ENCODE data around the gene MMP14. TPM values are rescaled to one million over a fixed set of nuclear protein-coding genes. Genes with fewer than 3 reads are reported as not detected.

The MMP14 gene
- total and polyA plus RNA-seq, 2 of the 8 experiments (the other 6 are each of a cell fraction or from before 2014, with no cell fraction given) = 58.2 to 86.8 TPM

Small RNAs within 50 kb of the gene (small RNA-seq; reads per million reads assigned to genes)
- gene RF00019 (ENCODE audit: insufficient read depth) = not detected

Other genes with a start within 250 kb of the MMP14 start
- gene DAD1, start 247.4 kb upstream of the MMP14 start, total RNA-seq (2021; fragmentation: NEBNext Ultra II Directional; extraction: Animal tissue kit (Norgen Biotek cat#: 25700)) = 131 and 133 TPM in 2 replicates
- gene DAD1, start 247.4 kb upstream of the MMP14 start, polyA plus RNA-seq (2011; rRNA removed) = 433 and 440 TPM in 2 replicates
- gene ABHD4, start 238.3 kb upstream of the MMP14 start, total RNA-seq (2021; fragmentation: NEBNext Ultra II Directional; extraction: Animal tissue kit (Norgen Biotek cat#: 25700)) = 32.4 and 37.1 TPM in 2 replicates
- 40.6 and 42.9 TPM in 2 replicates for gene ABHD4, start 238.3 kb upstream of the MMP14 start, polyA plus RNA-seq (2011; rRNA removed)
- not detected in 2 replicates for gene OR6J1, start 192.2 kb upstream of the MMP14 start, total RNA-seq (2021; fragmentation: NEBNext Ultra II Directional; extraction: Animal tissue kit (Norgen Biotek cat#: 25700))
- not detected in 2 replicates for gene OR6J1, start 192.2 kb upstream of the MMP14 start, polyA plus RNA-seq (2011; rRNA removed)
- gene OXA1L, start 69.9 kb upstream of the MMP14 start, total RNA-seq (2021; fragmentation: NEBNext Ultra II Directional; extraction: Animal tissue kit (Norgen Biotek cat#: 25700)) = 125 and 129 TPM in 2 replicates
- gene OXA1L, start 69.9 kb upstream of the MMP14 start, polyA plus RNA-seq (2011; rRNA removed) = 163 and 199 TPM in 2 replicates
- 5.8 and 6.3 TPM in 2 replicates for gene SLC7A7, start 21.1 kb upstream of the MMP14 start, total RNA-seq (2021; fragmentation: NEBNext Ultra II Directional; extraction: Animal tissue kit (Norgen Biotek cat#: 25700))
- 14.9 and 15.0 TPM in 2 replicates for gene SLC7A7, start 21.1 kb upstream of the MMP14 start, polyA plus RNA-seq (2011; rRNA removed)
- gene MRPL52, start 6.7 kb upstream of the MMP14 start, total RNA-seq (2021; fragmentation: NEBNext Ultra II Directional; extraction: Animal tissue kit (Norgen Biotek cat#: 25700)) = 172 and 176 TPM in 2 replicates
- gene MRPL52, start 6.7 kb upstream of the MMP14 start, polyA plus RNA-seq (2011; rRNA removed) = 70.5 and 109 TPM in 2 replicates
- 15.6 and 15.7 TPM in 2 replicates for gene LRP10, start 35.2 kb downstream of the MMP14 start, total RNA-seq (2021; fragmentation: NEBNext Ultra II Directional; extraction: Animal tissue kit (Norgen Biotek cat#: 25700))
- 12.4 and 22.8 TPM in 2 replicates for gene LRP10, start 35.2 kb downstream of the MMP14 start, polyA plus RNA-seq (2011; rRNA removed)
- 1.1 and 1.3 TPM in 2 replicates for gene REM2, start 46.6 kb downstream of the MMP14 start, total RNA-seq (2021; fragmentation: NEBNext Ultra II Directional; extraction: Animal tissue kit (Norgen Biotek cat#: 25700))
- gene REM2, start 46.6 kb downstream of the MMP14 start, polyA plus RNA-seq (2011; rRNA removed) = 0.78 and 1.00 TPM in 2 replicates
- gene RBM23, start 82.6 kb downstream of the MMP14 start, total RNA-seq (2021; fragmentation: NEBNext Ultra II Directional; extraction: Animal tissue kit (Norgen Biotek cat#: 25700)) = 43.1 and 43.3 TPM in 2 replicates
- 41.2 and 68.9 TPM in 2 replicates for gene RBM23, start 82.6 kb downstream of the MMP14 start, polyA plus RNA-seq (2011; rRNA removed)
- 159 and 171 TPM in 2 replicates for gene PRMT5, start 92.8 kb downstream of the MMP14 start, total RNA-seq (2021; fragmentation: NEBNext Ultra II Directional; extraction: Animal tissue kit (Norgen Biotek cat#: 25700))
- gene PRMT5, start 92.8 kb downstream of the MMP14 start, polyA plus RNA-seq (2011; rRNA removed) = 329 and 402 TPM in 2 replicates
- gene HAUS4, start 120.5 kb downstream of the MMP14 start, total RNA-seq (2021; fragmentation: NEBNext Ultra II Directional; extraction: Animal tissue kit (Norgen Biotek cat#: 25700)) = 46.1 and 47.7 TPM in 2 replicates
- 35.6 and 46.0 TPM in 2 replicates for gene HAUS4, start 120.5 kb downstream of the MMP14 start, polyA plus RNA-seq (2011; rRNA removed)
- 46.0 TPM in 2 replicates for gene AJUBA, start 146.0 kb downstream of the MMP14 start, total RNA-seq (2021; fragmentation: NEBNext Ultra II Directional; extraction: Animal tissue kit (Norgen Biotek cat#: 25700))
- gene AJUBA, start 146.0 kb downstream of the MMP14 start, polyA plus RNA-seq (2011; rRNA removed) = 33.1 and 38.8 TPM in 2 replicates
- 7.4 and 7.8 TPM in 2 replicates for gene C14orf93, start 173.6 kb downstream of the MMP14 start, total RNA-seq (2021; fragmentation: NEBNext Ultra II Directional; extraction: Animal tissue kit (Norgen Biotek cat#: 25700))
- 8.2 and 9.7 TPM in 2 replicates for gene C14orf93, start 173.6 kb downstream of the MMP14 start, polyA plus RNA-seq (2011; rRNA removed)
- 246 and 254 TPM in 2 replicates for gene PSMB5, start 198.3 kb downstream of the MMP14 start, total RNA-seq (2021; fragmentation: NEBNext Ultra II Directional; extraction: Animal tissue kit (Norgen Biotek cat#: 25700))
- 402 and 510 TPM in 2 replicates for gene PSMB5, start 198.3 kb downstream of the MMP14 start, polyA plus RNA-seq (2011; rRNA removed)
- not detected in 2 replicates for gene PSMB11, start 205.6 kb downstream of the MMP14 start, total RNA-seq (2021; fragmentation: NEBNext Ultra II Directional; extraction: Animal tissue kit (Norgen Biotek cat#: 25700))
- gene PSMB11, start 205.6 kb downstream of the MMP14 start, polyA plus RNA-seq (2011; rRNA removed) = not detected in 2 replicates
- gene CDH24, start 220.9 kb downstream of the MMP14 start, total RNA-seq (2021; fragmentation: NEBNext Ultra II Directional; extraction: Animal tissue kit (Norgen Biotek cat#: 25700)) = 18.1 TPM in 2 replicates
- 27.6 and 41.8 TPM in 2 replicates for gene CDH24, start 220.9 kb downstream of the MMP14 start, polyA plus RNA-seq (2011; rRNA removed)

All from H1 (cell line).